ENCODE data around the gene PTPRM.

- TF ChIP-seq CTCF (IDR thresholded peaks at IDR 0.05; ENCODE audit: insufficient read depth, low read length, poor library complexity, severe bottlenecking) (no peak), EZH2phosphoT487 (conservative IDR thresholded peaks at IDR 0.05; ENCODE audit: low read length) (no peak)
Observed at GRCh38 chr18:8242151-8242696, 675.1 kb downstream of the PTPRM start.

Data from SU-DHL-6 (cell line).